SW480 (cell line): ENCODE data around the gene SLITRK2.

ENCODE experiments used
- DNase-seq: peaks from one replicate; pipeline ENCODE4 v3.0.0-alpha.2; 2016; ENCODE audit warnings: low spot score

The SLITRK2 gene

DNA sequence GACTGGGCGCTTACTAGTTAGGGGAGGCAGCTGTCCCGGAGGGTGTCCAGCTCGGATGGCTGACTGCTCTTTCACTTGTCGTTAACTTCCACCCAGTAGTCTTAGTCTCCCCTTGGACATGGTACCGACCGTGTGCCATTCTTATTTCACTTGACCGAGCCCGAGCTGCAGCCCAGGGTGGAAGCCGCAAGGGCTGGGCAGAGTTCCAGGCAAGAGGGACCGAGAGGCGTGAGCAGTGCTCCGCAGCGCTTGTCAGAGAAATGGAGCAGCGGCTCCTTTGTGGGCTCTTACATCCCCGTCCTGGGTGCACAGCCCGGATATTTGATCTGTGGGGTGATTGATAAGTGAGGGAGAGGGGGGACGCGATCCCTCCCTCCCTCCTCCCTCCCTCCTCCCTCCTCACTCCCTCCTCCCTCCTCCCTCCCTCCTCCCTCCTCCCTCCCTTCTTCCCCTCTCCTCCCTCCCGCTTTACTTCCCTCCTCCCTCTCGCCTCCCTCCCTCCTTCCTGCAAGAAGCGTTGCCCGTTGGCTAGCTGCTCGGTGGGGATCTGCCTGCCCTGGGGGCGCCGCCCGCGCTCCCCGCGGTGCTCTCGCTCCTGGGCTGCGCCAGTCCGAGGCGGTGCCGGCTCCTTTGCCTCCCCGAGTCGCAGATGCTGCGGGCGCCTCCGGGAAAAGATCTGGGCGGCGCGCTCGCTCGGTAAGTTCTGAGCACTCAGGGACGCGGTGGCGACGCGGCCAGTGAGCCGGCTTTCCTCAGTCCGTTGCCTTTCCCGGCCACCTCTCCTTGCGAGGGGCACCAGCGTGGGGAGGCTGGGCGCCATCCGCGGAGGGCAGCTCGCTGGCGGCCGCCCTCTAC lies at the start of gene SLITRK2:
SLITRK2 (plus strand) TSS at position 499 of the 855 bp plus-strand sequence. CDS start 4,597 bp downstream, outside the sequence.
- DNase-seq = no peak

DNA sequence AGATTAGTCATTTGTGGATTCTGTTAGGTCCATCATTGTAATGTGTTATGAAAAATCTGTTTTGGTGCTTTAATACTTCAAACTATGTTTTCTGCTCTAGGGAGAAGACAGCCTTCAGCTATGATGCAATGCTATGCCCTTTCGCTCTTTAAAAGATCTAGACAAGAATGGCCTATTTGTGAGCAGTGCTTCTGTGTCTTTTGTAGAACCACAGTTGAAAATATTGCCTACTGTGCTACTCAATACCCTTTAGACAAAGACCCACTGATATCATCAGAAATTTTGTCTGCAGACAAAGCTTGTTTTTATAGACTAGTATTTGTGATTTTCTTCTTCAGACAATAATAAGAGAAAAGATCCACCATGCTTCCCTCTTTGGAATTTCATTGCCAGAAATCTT lies 44.6 kb upstream of the SLITRK2 start:
- no peak for DNase-seq

- no peak for DNase-seq
These were observed 25.3 kb upstream of the SLITRK2 start for GRCh38 chrX:145792281-145792680.

DNA sequence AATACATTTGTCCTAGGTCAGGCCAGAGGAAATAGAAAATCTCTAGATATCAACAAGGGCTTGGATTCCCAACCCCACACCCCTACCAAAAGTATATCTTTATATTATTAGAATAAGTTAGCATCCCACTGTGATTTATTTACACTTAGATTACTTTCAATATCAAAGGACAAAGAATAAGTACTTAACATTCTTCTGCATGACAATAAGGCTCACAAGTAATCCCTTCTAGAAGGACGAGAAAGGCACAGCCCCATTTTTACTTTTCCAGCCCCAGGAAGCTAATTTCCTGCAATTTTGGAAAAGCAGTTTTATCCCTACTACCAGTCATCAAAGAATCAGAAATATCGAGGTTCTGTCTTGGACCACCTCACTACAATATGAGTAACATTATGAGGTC lies 14.1 kb upstream of the SLITRK2 start:
- DNase-seq = no peak

- DNase-seq = no peak
These were observed 4.5 kb upstream of the SLITRK2 start for GRCh38 chrX:145813081-145813480.

DNA sequence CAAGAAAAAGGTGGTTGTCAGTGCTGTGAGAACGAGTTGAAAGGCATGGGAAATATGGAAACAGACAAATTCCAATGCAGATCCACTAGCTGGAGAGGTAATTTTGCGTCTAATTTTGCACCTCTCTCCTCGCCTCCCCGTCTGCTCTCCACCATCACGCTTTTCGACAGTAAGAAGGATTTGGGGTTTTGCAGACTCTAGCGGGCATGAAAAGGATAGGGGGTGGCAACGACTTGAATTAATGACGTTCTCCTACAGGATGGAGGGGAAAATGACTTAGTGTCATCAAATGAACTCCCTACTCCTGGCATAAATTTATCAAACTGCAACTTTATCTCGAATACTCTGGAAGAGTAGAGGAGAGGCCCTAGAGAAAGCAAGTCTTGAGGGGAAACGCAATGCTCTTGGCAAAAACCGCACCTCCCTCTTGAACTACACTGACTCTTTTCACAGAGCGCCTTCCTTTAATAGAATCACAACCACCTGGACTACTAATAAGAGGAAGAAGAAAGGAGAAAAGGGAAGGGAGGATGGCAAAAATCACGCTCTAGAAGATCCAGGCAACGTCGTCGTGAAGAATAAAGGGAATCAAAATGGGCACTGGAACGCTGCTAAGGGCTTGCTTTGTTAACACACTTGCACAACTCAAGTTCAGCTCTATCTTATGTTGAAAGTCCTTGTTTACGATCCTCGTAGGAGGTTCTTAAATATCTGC lies 871 bp upstream of the SLITRK2 start:
- DNase-seq = no peak

GRCh38 chrX:145818186-145819113 lies 821 bp downstream of the SLITRK2 start:
- DNase-seq = no peak

- no peak for DNase-seq
These were observed 3.2 kb downstream of the SLITRK2 start for GRCh38 chrX:145820825-145821224.

DNA sequence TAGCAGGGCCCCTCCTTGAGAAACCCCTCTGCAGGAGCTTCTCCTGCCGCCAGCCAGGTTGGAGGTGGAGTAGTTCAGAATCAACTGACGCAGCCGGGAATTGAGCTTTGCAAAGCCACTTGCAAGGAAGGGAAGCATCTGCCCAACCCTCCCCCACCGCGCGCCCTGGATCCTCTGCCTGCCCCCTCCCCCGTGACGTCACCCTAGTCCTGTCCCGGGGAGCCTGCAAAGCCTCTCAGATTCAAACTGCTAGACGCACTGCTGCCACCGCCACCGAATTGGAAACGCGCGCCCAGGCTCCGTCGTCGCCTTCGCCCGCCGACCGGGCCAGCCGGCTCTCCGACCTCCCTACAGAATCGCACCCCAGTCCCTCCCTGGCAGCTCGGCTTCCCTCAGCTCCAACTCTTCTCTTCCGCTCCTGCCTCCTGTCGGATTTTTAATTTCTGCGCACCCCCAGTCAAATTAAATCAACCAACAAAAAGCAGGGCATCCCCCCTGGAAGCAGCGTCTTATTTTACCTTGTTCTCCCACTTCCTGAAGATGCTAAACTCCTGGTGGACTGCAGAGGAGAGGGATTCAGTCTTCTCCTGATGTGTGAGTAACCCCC lies 3.8 kb downstream of the SLITRK2 start:
- DNase-seq = no peak

GRCh38 chrX:145821898-145822571 lies 4.4 kb downstream of the SLITRK2 start:
- no peak for DNase-seq

GRCh38 chrX:145823132-145823531 lies 5.5 kb downstream of the SLITRK2 start:
- DNase-seq = no peak

- peak; percentile 0 for DNase-seq
These were observed 8.3 kb downstream of the SLITRK2 start for GRCh38 chrX:145825896-145826295.

DNA sequence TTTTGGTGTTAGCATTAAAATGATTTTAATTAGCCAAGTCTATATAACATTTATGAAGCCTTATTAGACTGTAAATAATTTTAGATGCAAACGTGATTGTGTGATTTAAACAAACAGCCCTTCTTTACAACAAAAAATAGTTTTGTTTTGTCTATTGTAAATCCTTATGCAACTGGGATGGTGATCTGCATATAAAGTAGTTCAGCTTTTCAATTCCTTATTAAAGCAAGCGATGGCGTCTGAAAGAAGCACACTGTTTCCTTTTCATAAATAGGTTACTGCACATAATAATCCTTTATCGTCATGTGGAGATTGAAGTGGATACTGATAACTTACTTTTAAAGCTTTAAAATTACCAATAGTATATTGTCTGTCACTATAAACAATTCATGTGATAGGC lies 8.8 kb downstream of the SLITRK2 start:
- no peak for DNase-seq

- no peak for DNase-seq
These were observed 15.2 kb downstream of the SLITRK2 start for GRCh38 chrX:145832796-145833195.

GRCh38 chrX:145840531-145840930 lies 22.9 kb downstream of the SLITRK2 start:
- DNase-seq = no peak

DNA sequence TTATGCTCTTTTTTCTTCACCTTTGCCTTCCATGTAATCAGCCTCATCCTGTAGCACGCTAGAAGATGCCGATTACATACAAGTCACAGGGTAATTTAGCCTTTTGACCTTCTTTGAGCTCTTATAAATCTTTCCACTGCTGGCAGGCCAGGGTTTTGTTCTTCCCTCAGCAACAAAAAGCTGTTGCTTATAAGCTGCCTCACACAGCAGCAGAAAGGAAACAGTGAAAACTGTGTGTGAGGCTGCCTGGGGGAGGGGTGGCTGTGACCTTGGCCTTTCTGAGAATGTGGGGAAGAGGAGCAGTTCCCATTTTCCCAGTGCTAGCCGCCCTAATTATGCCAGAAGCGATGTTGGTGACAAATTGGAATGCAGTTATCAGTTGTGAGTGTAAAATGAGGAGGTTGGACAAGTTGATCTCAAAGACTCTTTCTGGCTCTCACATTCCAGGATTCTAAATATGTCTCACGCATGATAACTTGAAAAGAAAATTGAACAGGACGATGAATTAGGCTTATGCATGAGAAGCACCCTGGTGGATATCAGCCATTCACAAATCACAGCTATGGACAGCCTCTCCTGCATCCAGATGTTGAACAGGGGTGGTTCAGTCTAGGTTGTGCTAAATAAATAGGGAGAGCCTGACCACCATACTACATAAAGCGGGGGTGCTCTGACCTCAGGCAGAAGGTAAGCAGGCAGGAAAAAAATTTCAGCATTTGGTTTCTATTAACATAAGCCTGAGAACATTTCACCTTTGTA lies 25.7 kb downstream of the SLITRK2 start:
- no peak for DNase-seq

GRCh38 chrX:145844886-145845285 lies 27.3 kb downstream of the SLITRK2 start:
- no peak for DNase-seq

GRCh38 chrX:145848448-145848847 lies 30.8 kb downstream of the SLITRK2 start:
- no peak for DNase-seq

GRCh38 chrX:145848857-145849256 lies 31.2 kb downstream of the SLITRK2 start:
- DNase-seq = no peak

- DNase-seq = no peak
These were observed 35.6 kb downstream of the SLITRK2 start for GRCh38 chrX:145853181-145853580.
